HUES6 (cell line): Measurements from ENCODE around the gene VSIG8.

Experiments used
- H3K27ac ChIP-seq: 2 replicates; pipeline ENCODE4 v1.7.0; 2013; ENCODE audit warnings: low read depth, mild to moderate bottlenecking, low read length, inconsistent platforms
- H3K27me3 ChIP-seq: 2 replicates; pipeline ENCODE4 v1.6.1; 2013; ENCODE audit warnings: low read length; ENCODE audit not compliant: control insufficient read depth, insufficient read depth
- H3K36me3 ChIP-seq: 2 replicates; pipeline ENCODE4 v1.6.1; 2013; ENCODE audit warnings: low read length; ENCODE audit not compliant: control insufficient read depth, insufficient read depth
- H3K4me1 ChIP-seq: 2 replicates; pipeline ENCODE4 v1.6.1; 2013; ENCODE audit warnings: low read length; ENCODE audit not compliant: control insufficient read depth, insufficient read depth
- H3K4me3 ChIP-seq: 2 replicates; pipeline ENCODE4 v1.5.1; 2013; ENCODE audit warnings: low read depth, low read length
- H3K9ac ChIP-seq: one replicate; pipeline ENCODE4 v1.6.1; 2013; ENCODE audit warnings: mild to moderate bottlenecking, low read length
- H3K9me3 ChIP-seq: 2 replicates; pipeline ENCODE4 v1.6.1; 2013; ENCODE audit warnings: low read depth, low read length; ENCODE audit not compliant: control insufficient read depth, insufficient read depth

The VSIG8 gene

DNA sequence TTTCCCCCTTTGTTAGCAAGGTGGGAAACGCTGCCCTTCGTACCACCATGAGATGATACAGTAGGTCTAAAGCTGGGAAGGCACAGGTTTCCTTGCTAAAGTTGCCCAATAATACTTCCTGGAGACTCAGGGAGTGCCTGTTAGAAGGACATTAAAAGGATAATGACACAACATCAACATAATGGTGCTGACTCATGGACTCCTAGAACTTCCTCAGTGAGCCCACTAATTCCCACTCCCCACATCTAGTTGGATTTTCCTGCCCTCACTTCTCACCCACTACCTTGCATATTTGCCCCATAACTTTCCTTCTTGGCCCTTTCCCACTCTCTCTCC lies 20.0 kb upstream of the VSIG8 start:
- Histone ChIP-seq H3K9me3 (no peaks in the 10 kb centered on the region), H3K9ac (no peak overlapping the region), H3K4me3 (no peak overlapping the region), H3K27me3 (no peaks in the 10 kb centered on the region; the same call in 1 of the 2 replicates), H3K36me3 (no peaks in the 10 kb centered on the region), H3K4me1 (peaks cover 13% of the 10 kb centered on the region), H3K27ac (no peak overlapping the region)

DNA sequence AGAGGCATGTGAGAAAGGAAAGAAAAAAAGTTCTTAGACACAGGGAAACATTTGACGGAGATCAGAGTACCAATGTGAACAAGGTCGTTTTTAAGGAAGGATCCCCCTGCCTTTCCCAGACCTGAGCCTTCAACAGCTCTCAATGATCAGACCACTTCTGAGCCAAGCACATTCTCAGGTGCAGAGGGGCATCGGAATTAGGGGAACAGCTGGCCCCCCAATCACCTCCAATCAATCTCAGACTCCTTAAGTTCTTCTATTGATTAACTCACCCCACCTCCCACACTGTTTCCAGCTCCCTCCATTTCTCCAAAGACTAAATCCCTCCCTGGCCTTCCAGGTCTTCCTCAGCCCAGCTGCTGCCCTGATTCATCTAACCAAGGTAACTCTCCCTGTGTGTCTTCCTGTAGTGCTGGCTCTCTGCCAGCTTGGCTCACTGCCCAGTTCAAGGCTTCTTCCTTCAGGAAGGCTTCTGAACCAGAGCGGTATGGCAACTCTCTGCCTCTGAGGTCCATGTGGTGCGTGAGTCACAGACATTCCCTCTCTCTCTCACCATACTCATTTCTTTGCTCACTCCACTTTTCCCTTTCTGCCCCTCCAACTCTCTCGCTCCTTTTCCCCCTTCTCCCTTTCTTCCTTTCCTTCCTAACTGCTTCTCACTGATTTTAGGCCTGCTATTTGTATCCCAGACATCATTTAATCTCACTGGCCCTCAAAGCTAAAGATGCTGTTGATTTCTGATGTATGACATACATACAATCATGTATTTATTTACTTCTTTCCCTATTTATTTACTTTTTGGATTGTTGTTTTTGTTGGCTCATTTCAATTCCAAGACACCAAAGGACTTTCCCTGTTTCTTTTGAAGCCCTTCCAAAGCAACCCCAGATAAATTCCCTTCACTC lies 19.4 kb upstream of the VSIG8 start:
- no peaks in the 10 kb centered on the region for H3K36me3 ChIP-seq
- no peak overlapping the region for H3K27ac ChIP-seq
- no peaks in the 10 kb centered on the region for H3K9me3 ChIP-seq
- peaks cover 13% of the 10 kb centered on the region for H3K4me1 ChIP-seq
- no peaks in the 10 kb centered on the region; the same call in 1 of the 2 replicates for H3K27me3 ChIP-seq
- H3K4me3 ChIP-seq, result no peak overlapping the region
- no peak overlapping the region for H3K9ac ChIP-seq

DNA sequence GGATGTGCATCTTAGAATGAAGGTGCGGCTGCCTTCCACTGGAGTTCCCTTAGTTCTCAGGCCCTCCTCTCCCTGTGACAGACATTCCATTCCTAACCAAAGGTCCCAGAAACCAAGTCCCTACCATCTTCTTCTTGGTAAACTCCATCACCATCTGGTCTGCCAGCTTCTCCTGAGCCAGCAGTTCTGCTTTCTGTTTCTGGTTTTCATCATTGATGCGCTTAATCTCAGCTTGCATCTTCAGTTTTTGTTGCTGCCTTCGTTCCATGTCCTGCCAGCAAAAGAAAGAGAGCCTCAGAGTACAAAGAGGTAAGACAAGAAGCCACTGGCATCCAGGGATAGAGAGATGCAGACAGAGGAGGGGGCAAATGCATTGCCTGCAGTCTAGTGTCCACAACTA lies 18.0 kb upstream of the VSIG8 start:
- Histone ChIP-seq H3K9ac (no peak overlapping the region), H3K36me3 (no peaks in the 10 kb centered on the region), H3K4me1 (peaks cover 13% of the 10 kb centered on the region), H3K4me3 (no peak overlapping the region), H3K27me3 (no peaks in the 10 kb centered on the region; the same call in 1 of the 2 replicates), H3K27ac (no peak overlapping the region), H3K9me3 (no peaks in the 10 kb centered on the region)

GRCh38 chr1:159879977-159880376 lies 17.5 kb upstream of the VSIG8 start:
- Histone ChIP-seq H3K27ac (no peak overlapping the region), H3K4me1 (peaks cover 13% of the 10 kb centered on the region), H3K4me3 (no peak overlapping the region), H3K9me3 (no peaks in the 10 kb centered on the region), H3K9ac (no peak overlapping the region), H3K27me3 (no peaks in the 10 kb centered on the region; the same call in 1 of the 2 replicates), H3K36me3 (no peaks in the 10 kb centered on the region)

- Histone ChIP-seq H3K4me1 (peaks cover 13% of the 10 kb centered on the region), H3K27me3 (no peaks in the 10 kb centered on the region; the same call in 1 of the 2 replicates), H3K36me3 (no peaks in the 10 kb centered on the region), H3K9ac (no peak overlapping the region), H3K9me3 (no peaks in the 10 kb centered on the region), H3K27ac (no peak overlapping the region), H3K4me3 (no peak overlapping the region)
These were observed 16.7 kb upstream of the VSIG8 start for GRCh38 chr1:159879136-159879535.

GRCh38 chr1:159877695-159878444 lies 15.4 kb upstream of the VSIG8 start:
- no peaks in the 10 kb centered on the region for H3K36me3 ChIP-seq
- peaks cover 13% of the 10 kb centered on the region for H3K4me1 ChIP-seq
- H3K27ac ChIP-seq, result no peak overlapping the region
- no peak overlapping the region for H3K4me3 ChIP-seq
- H3K9ac ChIP-seq, result no peak overlapping the region
- no peaks in the 10 kb centered on the region for H3K9me3 ChIP-seq
- H3K27me3 ChIP-seq, result no peaks in the 10 kb centered on the region; the same call in 1 of the 2 replicates

DNA sequence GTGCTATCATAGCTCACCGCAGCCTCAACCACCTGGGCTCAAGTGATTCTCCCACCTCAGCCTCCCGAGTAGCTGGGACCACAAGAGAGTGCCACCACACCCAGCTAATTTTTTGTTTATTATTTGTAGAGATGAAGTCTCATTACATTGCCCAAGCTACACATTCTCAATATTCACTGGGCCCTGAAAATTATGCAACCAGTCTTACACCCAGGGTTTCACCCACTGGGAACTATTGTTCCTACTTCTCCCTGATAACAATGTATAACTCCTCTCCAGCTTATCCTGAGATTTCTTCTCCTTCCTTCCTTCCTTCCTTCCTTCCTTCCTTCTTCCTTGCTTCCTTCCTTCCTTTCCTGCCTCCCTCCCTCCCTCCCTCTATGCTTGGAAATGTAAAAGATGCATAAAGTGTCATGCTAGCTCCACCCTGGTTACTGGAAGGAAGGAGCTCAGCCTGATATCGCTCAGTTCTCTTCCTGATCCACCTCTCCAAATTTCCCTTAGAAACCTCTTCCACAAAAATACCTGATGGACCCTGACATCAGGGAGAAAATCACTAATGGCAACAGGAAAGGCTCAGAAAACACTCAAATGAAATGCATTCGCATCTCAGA lies 11.2 kb upstream of the VSIG8 start:
- Histone ChIP-seq H3K27ac (no peak overlapping the region), H3K4me3 (no peak overlapping the region), H3K36me3 (no peaks in the 10 kb centered on the region), H3K9me3 (no peaks in the 10 kb centered on the region), H3K27me3 (0 out of 2 replicates have a peak, but pooled peaks cover 5% of the 10 kb centered on the region), H3K4me1 (peaks cover 12% of the 10 kb centered on the region), H3K9ac (no peak overlapping the region)

DNA sequence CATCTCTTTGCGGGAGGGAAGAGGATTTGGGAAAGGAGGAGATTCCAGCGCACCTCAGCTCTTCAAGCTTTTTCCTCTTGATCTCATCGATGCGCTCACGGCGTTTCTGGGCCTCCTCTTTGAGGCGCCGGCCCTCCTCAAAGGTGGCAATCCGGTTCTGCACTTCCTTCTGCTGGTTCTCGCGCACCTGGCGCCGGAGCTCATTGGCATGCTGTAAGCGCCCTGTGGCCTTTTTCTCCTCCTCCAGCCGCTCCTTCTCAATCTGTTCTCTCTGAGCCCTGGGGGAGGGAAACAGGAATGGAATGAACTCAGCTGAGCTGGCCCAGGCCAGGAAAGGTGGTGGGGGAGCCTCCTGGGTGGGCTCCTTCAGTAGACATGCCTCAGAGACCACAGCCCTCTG lies 10.4 kb upstream of the VSIG8 start:
- Histone ChIP-seq H3K4me1 (peaks cover 13% of the 10 kb centered on the region), H3K9me3 (no peaks in the 10 kb centered on the region), H3K4me3 (no peak overlapping the region), H3K27me3 (0 out of 2 replicates have a peak, but pooled peaks cover 5% of the 10 kb centered on the region), H3K9ac (no peak overlapping the region), H3K36me3 (no peaks in the 10 kb centered on the region), H3K27ac (no peak overlapping the region)

GRCh38 chr1:159870704-159871103 lies 8.2 kb upstream of the VSIG8 start:
- peaks cover 16% of the 10 kb centered on the region for H3K4me1 ChIP-seq
- H3K9me3 ChIP-seq, result no peaks in the 10 kb centered on the region
- no peaks in the 10 kb centered on the region for H3K36me3 ChIP-seq
- H3K27ac ChIP-seq, result no peak overlapping the region
- H3K27me3 ChIP-seq, result 0 out of 2 replicates have a peak, but pooled peaks cover 5% of the 10 kb centered on the region
- H3K9ac ChIP-seq, result no peak overlapping the region
- no peak overlapping the region for H3K4me3 ChIP-seq

DNA sequence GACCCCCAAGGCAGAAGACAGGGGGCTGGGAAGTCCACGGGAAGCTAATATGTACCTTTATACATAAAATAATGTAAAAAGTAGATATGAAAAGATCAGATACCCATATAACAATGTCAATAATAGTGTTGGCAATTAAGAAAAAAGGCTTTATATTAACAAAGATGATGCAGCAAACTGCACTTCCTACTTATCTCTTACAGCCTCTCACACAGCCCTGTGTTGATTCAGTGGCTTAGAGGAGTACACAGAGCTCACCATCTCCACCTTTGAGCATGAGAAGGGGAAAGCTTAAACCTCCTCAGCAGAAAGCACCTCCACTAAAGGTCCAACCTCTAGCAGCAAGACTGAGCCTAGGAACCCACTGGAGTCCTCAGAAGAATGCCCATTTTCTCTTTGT lies 7.2 kb upstream of the VSIG8 start:
- Histone ChIP-seq H3K9ac (no peak overlapping the region), H3K36me3 (no peaks in the 10 kb centered on the region), H3K27ac (no peak overlapping the region), H3K4me3 (no peak overlapping the region), H3K9me3 (no peaks in the 10 kb centered on the region), H3K27me3 (0 out of 2 replicates have a peak, but pooled peaks cover 5% of the 10 kb centered on the region), H3K4me1 (peaks cover 16% of the 10 kb centered on the region)
